ENCODE measurements around the gene ZRSR2. TPM values are rescaled to one million over a fixed set of nuclear protein-coding genes. Genes with fewer than 3 reads are reported as not detected.

Gene ZRSR2
- total RNA-seq, 6 experiments from 2014 or later: 0.81 to 3.6 (median 3.2) TPM

DNA sequence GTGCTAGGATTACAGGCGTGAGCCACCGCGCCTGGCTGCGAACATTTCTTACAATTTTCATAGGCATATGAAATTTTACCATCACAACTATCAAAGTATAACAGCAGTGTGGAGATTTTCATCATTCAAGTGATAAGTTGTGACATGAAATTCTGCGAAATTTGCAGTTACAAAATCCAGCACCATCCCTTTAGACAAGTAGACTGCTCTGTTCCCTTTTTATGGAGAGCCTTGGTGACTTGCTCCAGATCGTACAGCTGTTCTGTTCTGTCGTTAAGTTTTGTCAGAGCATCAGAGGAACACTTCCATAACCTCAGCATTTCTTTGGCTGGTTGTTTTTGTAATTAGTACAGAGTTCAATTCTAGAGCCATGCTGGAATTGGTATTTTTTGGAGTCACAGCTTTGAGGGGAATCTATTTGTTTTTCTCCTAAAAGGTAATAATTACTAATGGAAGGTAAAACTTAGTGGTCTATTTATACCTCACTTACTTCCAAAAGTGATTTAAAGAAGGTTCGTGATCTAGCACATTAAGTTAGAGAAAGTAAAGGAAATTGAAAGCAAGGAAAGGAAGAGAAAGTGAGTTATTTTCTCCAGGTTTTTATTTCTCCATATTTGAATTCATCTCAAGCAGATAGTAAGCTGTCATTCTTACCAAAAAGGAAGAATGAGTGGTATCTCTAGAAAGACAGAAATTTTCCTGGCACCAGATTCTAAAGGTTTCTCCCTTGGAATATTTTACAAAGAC lies 22.1 kb downstream of the ZRSR2 start:
- WGBS (ENCODE audit: insufficient coverage, low coverage, low lambda C conversion rate, missing lambda C conversion rate): 89% methylated on average over 8 of the region's 8 CpGs
- TF ChIP-seq, protein P1, sequence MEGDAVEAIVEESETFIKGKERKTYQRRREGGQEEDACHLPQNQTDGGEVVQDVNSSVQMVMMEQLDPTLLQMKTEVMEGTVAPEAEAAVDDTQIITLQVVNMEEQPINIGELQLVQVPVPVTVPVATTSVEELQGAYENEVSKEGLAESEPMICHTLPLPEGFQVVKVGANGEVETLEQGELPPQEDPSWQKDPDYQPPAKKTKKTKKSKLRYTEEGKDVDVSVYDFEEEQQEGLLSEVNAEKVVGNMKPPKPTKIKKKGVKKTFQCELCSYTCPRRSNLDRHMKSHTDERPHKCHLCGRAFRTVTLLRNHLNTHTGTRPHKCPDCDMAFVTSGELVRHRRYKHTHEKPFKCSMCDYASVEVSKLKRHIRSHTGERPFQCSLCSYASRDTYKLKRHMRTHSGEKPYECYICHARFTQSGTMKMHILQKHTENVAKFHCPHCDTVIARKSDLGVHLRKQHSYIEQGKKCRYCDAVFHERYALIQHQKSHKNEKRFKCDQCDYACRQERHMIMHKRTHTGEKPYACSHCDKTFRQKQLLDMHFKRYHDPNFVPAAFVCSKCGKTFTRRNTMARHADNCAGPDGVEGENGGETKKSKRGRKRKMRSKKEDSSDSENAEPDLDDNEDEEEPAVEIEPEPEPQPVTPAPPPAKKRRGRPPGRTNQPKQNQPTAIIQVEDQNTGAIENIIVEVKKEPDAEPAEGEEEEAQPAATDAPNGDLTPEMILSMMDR (IDR thresholded peaks at IDR 0.05): no peak
- no peak for TF ChIP-seq POLR2A (IDR thresholded peaks at IDR 0.05)

DNA sequence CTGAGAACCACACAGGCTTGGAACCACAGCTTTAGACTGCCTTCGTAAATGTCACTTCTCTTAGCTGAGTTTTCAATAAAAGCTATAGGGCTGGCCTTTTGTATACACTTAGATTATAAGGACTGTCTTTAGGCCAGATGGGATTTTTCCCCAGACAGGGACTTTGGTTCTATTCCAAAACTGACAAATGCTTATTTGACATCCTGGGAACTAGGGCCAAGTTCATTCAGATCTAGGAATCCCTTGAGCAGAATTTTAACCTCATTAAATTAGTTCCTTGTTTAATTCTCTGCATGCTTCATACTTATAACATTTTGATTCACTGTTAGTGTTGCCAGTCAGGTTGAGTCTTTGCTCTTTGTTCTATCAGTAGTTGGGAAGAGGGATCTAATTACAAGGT lies 23.1 kb downstream of the ZRSR2 start:
- no peak for TF ChIP-seq POLR2A (IDR thresholded peaks at IDR 0.05)
- TF ChIP-seq, protein P1 (IDR thresholded peaks at IDR 0.05): no peak
- no CpG with 5 or more reads among the region's 1 CpG for WGBS (ENCODE audit: insufficient coverage, low coverage, low lambda C conversion rate, missing lambda C conversion rate)
- no peak overlapping the region for H3K4me3 ChIP-seq
- H3K27me3 ChIP-seq: no peaks in the 10 kb centered on the region
- no peaks in the 10 kb centered on the region for H3K9me3 ChIP-seq
- intact Hi-C loops (cut with DNase I): no loop called here
- no peak for ATAC-seq
- no peak for DNase-seq
- no peak overlapping the region for H3K27ac ChIP-seq
- peaks cover 0 to 6% (median 0%) of the 10 kb centered on the region in 4 donors for H3K4me1 ChIP-seq
- H3K36me3 ChIP-seq: peaks cover 0 to 64% (median 2%) of the 10 kb centered on the region in 4 donors

More for the DNA sequence above, 22.1 kb downstream of the ZRSR2 start:
- Histone ChIP-seq H3K27ac (no peak overlapping the region), H3K4me1 (peaks cover 0 to 6% (median 0%) of the 10 kb centered on the region in 4 donors), H3K9me3 (no peaks in the 10 kb centered on the region), H3K36me3 (peaks cover 0 to 69% (median 2%) of the 10 kb centered on the region in 4 donors), H3K4me3 (no peak overlapping the region), H3K27me3 (no peaks in the 10 kb centered on the region)
- ATAC-seq: no peak
- DNase-seq: no peak
- intact Hi-C loops (cut with DNase I): no loop called here

DNA sequence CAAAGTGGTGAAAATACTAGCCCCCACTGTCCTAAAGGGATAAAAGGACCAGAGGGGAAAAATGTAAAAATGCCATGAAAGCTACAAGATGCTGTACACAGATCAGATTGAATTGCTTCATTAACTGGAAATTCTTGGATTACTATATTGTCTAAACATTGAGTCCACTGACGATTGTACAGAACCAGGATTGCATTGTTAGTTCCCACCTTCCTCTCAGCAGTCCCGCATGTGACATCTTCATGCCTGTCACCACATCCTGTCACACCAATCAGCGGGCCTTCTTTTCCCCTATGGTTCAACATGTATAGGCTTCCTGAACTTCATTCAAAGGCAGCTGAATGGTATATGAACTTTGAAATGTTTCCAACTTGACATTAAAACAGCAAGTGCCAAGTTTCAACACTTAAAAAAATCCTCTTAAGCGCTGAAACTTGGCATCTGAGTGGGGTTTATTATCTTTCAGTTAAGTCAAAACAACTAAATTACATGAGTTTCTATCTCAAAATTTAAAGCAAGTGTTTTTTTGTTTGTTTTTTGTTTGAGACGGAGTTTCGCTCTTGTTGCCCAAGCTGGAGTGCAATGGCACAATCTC lies 24.6 kb downstream of the ZRSR2 start:
- TF ChIP-seq, protein P1 (IDR thresholded peaks at IDR 0.05): no peak
- no peak for TF ChIP-seq POLR2A (IDR thresholded peaks at IDR 0.05)
- intact Hi-C loops (cut with DNase I): no loop called here
- Histone ChIP-seq H3K4me1 (peaks cover 0 to 6% (median 0%) of the 10 kb centered on the region in 4 donors), H3K4me3 (no peak overlapping the region), H3K27ac (no peak overlapping the region), H3K27me3 (no peaks in the 10 kb centered on the region), H3K36me3 (peaks cover 0 to 54% (median 4%) of the 10 kb centered on the region in 4 donors), H3K9me3 (no peaks in the 10 kb centered on the region)
- WGBS (ENCODE audit: insufficient coverage, low coverage, low lambda C conversion rate, missing lambda C conversion rate): 62% methylated on average over 6 of the region's 6 CpGs
- ATAC-seq (no peak), DNase-seq (no peak)

GRCh38 chrX:15815779-15816437 lies 25.6 kb downstream of the ZRSR2 start:
- TF ChIP-seq POLR2A (IDR thresholded peaks at IDR 0.05): no peak
- TF ChIP-seq, protein P1 (IDR thresholded peaks at IDR 0.05): peak; percentile 5 to 25 (median 20)
- Histone ChIP-seq H3K36me3 (peaks cover 0 to 53% (median 2%) of the 10 kb centered on the region in 4 donors), H3K27me3 (no peaks in the 10 kb centered on the region), H3K4me1 (peaks cover 0 to 6% (median 0%) of the 10 kb centered on the region in 4 donors), H3K4me3 (no peak overlapping the region), H3K27ac (no peak overlapping the region), H3K9me3 (no peaks in the 10 kb centered on the region)
- ATAC-seq (peak; percentile 63 to 81 (median 76)), DNase-seq (no peak)
- intact Hi-C loops (cut with DNase I): no loop called here
- WGBS (ENCODE audit: insufficient coverage, low coverage, low lambda C conversion rate, missing lambda C conversion rate): 71% methylated on average over 10 of the region's 10 CpGs
